ENCODE results near the gene PRKRA.
A peak's percentile ranks its signal among the peaks of the same experiment; 100 is the strongest.
"Not testable (repeated sequence)": the region's sequence is repeated elsewhere in the genome, so short reads cannot be mapped to it uniquely, and the experiment has no call there.

PRKRA gene

GRCh38 chr2:178414266-178415247 is 36.4 kb downstream of the PRKRA start:
- peak; percentile 10 to 89 (median 70) for DNase-seq

GRCh38 chr2:178413472-178414265 is 37.3 kb downstream of the PRKRA start:
- peak in 49 of 56 donors; percentile 8 to 74 (median 41) for DNase-seq

DNA sequence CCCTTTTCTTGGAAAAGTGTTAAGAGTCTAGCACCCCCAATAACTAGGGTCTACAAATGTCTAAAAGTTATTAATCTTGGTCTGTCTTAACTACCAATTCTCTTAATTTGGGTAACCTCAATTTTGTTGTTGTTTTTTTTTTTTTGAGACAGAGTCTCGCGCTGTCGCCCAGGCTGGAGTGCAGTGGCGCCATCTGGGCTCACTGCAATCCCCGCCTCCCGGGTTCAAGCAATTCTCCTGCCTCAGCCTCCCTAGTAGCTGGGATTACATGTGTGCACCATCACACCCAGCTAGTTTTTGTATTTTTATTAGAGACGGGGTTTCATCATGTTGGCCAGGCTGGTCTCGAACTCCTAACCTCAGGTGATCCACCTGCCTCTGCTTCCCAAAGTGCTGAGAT is 38.5 kb downstream of the PRKRA start:
- DNase-seq, result not testable (repeated sequence)

- DNase-seq, result no peak
These were observed 38.9 kb downstream of the PRKRA start for GRCh38 chr2:178412047-178412446.

GRCh38 chr2:178409261-178409660 is 41.7 kb downstream of the PRKRA start:
- DNase-seq, result no peak

- no peak for DNase-seq
These were observed 46.6 kb downstream of the PRKRA start for GRCh38 chr2:178404368-178404767.

DNA sequence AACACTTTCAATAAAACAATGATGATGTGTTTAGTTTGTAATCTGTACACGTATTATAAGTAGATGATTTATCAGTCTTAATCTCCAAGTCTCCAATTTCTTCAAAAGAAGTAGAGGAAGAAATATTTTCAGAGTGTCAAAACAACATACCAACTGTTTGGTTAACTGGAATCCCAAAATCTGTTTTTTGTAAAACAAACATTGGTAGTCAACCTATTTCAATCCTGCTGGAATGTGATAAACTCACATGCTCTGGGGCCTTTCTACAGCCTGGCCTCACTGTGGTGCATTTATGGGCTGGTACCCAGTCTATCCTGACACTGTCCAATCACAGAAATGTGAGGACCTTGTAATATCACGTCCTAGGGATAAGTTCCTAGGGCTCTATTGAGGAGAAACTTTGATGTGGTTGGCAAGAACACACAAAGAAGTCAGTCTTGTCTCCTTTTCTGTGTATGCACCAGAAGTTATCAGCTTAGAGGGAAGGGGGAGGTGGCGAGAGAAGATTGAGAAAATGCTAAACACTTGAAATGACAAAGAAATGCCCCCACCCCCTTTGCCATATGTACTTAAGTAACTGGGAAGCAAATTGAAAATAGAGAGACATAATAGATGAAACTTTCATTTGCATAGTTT is 47.2 kb downstream of the PRKRA start:
- DNase-seq, result no peak

DNA sequence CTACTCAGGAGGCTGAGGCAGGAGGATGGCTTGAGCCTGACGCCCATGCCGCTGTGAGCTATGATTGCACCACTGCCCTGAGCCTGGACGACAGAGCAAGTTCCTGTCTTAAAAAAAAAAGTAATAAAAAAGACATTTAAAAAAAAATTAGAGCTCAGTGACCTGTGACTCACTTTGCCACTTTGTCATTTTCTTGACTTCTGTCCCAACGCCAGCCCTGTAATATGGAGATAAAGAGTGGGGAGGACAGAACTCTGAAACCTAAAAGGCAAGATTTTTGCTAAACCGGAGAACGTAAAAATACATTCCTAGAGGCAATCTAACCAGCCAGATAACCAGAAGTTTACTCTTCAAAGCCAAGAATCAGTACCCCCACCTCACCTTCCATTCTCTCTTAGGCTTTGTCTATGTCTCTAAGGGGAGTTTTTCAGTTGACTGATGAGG is 49.0 kb downstream of the PRKRA start:
- no peak for DNase-seq

- DNase-seq, result peak in 1 of 56 donors; percentile 17
These were observed 53.9 kb downstream of the PRKRA start for GRCh38 chr2:178397002-178397605.

- no peak for DNase-seq
These were observed 54.9 kb downstream of the PRKRA start for GRCh38 chr2:178395941-178396570.

GRCh38 chr2:178395295-178395694 is 55.7 kb downstream of the PRKRA start:
- no peak for DNase-seq

- no peak for DNase-seq
These were observed 56.1 kb downstream of the PRKRA start for GRCh38 chr2:178394859-178395258.

DNA sequence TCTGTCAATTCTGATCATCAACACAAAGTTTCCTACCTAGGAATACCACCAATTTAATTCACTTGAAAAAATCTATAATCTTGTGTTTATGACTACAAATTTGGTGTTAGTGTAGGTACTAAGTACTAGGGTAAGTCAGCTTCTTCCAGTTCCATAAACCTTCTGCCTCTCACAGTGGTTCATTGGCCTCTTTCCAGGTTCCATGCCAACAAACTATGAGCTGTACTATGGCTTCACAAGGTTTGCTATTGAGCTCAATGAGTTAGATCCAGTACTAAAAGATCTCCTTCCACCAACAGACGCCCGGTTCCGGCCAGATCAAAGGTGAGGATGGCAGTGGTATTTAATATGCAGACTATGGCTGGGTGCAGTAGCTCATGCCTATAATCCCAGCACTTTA is 58.8 kb downstream of the PRKRA start:
- DNase-seq, result no peak

DNA sequence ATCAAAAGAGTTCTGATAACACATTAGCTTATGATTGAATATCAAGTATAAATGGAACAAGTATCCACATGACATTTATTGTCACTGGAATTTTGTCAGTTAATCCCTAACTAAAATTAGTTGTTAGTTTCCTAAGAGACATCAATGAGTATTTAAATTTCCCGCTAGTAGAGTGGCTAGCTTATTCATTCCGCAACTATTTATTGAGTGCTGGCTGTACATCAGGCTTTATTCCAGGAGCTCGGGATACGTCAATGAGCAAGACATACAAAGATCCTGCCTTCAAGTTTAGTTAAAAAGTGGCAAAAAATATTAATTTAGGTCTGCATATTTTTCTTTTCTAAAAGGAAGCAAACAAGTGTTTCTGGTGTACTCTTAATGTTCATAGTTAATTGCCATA is 59.3 kb downstream of the PRKRA start:
- no peak for DNase-seq

GRCh38 chr2:178388287-178388686 is 62.7 kb downstream of the PRKRA start:
- DNase-seq, result no peak

- no peak for DNase-seq
These were observed 63.9 kb downstream of the PRKRA start for GRCh38 chr2:178386986-178387597.

- DNase-seq, result no peak
These were observed 65.3 kb downstream of the PRKRA start for GRCh38 chr2:178385595-178386148.

DNA sequence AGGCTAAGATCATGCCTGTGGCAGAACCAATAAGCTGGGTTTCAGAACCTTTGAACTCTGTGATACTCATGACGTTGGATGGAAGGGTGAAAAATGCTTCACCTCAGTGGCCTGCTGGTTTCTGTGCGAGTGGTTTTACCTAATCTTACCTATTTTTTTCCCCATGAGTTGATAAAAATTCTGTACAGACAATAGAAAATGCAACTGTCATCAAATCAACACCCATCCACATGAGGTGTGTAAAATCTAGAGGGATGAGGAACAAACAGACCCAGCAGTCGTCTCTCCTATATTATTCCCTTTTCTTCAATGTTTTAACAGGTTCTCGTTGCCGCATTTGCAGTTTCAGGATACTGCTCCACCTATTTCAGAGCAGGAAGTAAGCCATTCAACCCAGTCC is 67.3 kb downstream of the PRKRA start:
- DNase-seq, result no peak

Data from amygdala (tissue), 56 donors.